ENCODE data around the gene PCGF3.

DNA sequence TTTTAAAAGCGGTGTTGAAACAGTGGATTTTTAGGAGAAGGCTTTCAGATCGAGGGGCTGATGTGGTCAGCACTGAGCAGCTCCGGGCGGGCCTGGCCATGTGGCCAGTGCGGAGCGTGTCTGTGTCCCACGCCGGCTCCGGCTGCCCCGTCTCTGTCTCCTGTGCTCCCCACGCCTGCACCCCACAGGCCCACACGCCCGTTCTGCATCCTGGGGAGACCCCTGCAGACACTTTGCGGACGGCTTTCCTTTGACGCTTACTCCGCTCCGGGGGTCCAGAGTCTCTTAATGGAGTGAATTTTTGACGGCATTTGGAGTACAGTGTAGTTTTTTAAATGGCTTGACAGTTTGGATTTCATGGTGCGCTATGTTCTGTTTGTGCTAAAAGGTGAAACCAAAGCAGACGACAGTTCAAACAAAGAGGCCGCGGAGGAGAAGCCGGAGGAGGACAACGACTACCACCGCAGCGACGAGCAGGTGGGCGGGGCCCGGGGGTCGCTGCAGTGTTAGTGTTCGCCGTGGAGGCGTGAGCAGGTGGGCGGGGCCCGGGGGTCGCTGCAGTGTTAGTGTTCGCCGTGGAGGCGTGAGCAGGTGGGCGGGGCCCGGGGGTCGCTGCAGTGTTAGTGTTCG lies 38.7 kb downstream of the PCGF3 start:
- TF ChIP-seq, protein P1, sequence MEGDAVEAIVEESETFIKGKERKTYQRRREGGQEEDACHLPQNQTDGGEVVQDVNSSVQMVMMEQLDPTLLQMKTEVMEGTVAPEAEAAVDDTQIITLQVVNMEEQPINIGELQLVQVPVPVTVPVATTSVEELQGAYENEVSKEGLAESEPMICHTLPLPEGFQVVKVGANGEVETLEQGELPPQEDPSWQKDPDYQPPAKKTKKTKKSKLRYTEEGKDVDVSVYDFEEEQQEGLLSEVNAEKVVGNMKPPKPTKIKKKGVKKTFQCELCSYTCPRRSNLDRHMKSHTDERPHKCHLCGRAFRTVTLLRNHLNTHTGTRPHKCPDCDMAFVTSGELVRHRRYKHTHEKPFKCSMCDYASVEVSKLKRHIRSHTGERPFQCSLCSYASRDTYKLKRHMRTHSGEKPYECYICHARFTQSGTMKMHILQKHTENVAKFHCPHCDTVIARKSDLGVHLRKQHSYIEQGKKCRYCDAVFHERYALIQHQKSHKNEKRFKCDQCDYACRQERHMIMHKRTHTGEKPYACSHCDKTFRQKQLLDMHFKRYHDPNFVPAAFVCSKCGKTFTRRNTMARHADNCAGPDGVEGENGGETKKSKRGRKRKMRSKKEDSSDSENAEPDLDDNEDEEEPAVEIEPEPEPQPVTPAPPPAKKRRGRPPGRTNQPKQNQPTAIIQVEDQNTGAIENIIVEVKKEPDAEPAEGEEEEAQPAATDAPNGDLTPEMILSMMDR (IDR thresholded peaks at IDR 0.05): no peak
- TF ChIP-seq POLR2A (IDR thresholded peaks at IDR 0.05): no peak
